ENCODE data around the gene SPPL2A.
"Not testable (repeated sequence)": the region's sequence is repeated elsewhere in the genome, so short reads cannot be mapped to it uniquely, and the experiment has no call there.

SPPL2A gene

GRCh38 chr15:50764461-50765194 is 878 bp downstream of the SPPL2A start:
- no peak for DNase-seq

GRCh38 chr15:50758712-50759205 is 6.7 kb downstream of the SPPL2A start:
- DNase-seq: no peak

- no peak for DNase-seq
Observed at GRCh38 chr15:50753463-50753862, 12.0 kb downstream of the SPPL2A start.

GRCh38 chr15:50751394-50751793 is 14.1 kb downstream of the SPPL2A start:
- DNase-seq: no peak

GRCh38 chr15:50750227-50750705 is 15.2 kb downstream of the SPPL2A start:
- DNase-seq: no peak

GRCh38 chr15:50747523-50747922 is 18.0 kb downstream of the SPPL2A start:
- DNase-seq: no peak

GRCh38 chr15:50744601-50745000 is 20.9 kb downstream of the SPPL2A start:
- no peak for DNase-seq

GRCh38 chr15:50740955-50741354 is 24.6 kb downstream of the SPPL2A start:
- DNase-seq: no peak

- no peak for DNase-seq
Observed at GRCh38 chr15:50736823-50737222, 28.7 kb downstream of the SPPL2A start.

- DNase-seq: no peak
Observed at GRCh38 chr15:50735156-50735555, 30.4 kb downstream of the SPPL2A start.

- DNase-seq: no peak
Observed at GRCh38 chr15:50726315-50726714, 39.2 kb downstream of the SPPL2A start.

GRCh38 chr15:50718700-50719125 is 46.8 kb downstream of the SPPL2A start:
- no peak for DNase-seq

- DNase-seq: no peak
Observed at GRCh38 chr15:50712018-50712417, 53.5 kb downstream of the SPPL2A start.

GRCh38 chr15:50710585-50710984 is 54.9 kb downstream of the SPPL2A start:
- no peak for DNase-seq

GRCh38 chr15:50707878-50708427 is 57.6 kb downstream of the SPPL2A start:
- no peak for DNase-seq

GRCh38 chr15:50702762-50703334 is 62.7 kb downstream of the SPPL2A start:
- DNase-seq: no peak

- no peak for DNase-seq
Observed at GRCh38 chr15:50698101-50698500, 67.4 kb downstream of the SPPL2A start.

GRCh38 chr15:50697109-50697797 is 68.3 kb downstream of the SPPL2A start:
- no peak for DNase-seq

GRCh38 chr15:50694634-50695165 is 70.8 kb downstream of the SPPL2A start:
- DNase-seq: not testable (repeated sequence)

- peak in 1 of 2 experiments; percentile 17 for DNase-seq
Observed at GRCh38 chr15:50687302-50687902, 78.1 kb downstream of the SPPL2A start.

GRCh38 chr15:50686469-50687301 is 78.8 kb downstream of the SPPL2A start, which contains the start of gene TRPM7:
Gene TRPM7 (minus strand): TSS chr15:50686797. CDS start chr15:50686533, 264 bp downstream.
- peak; percentile 74 to 90 for DNase-seq

Measured in AML-193 (cell line).